HG03558 (cell line): ENCODE measurements around the gene RHBDL3.
"Not testable (repeated sequence)": the region's sequence is repeated elsewhere in the genome, so short reads cannot be mapped to it uniquely, and the experiment has no call there.

ENCODE experiments used
- ATAC-seq: cut with Tn5 transposase; IDR thresholded peaks from one replicate; pipeline ENCODE4 v1.9.1; 2021; ENCODE audit warnings: moderate number of reproducible peaks; ENCODE audit not compliant: unreplicated experiment; ENCODE audit errors: extremely low read depth

Gene RHBDL3

DNA sequence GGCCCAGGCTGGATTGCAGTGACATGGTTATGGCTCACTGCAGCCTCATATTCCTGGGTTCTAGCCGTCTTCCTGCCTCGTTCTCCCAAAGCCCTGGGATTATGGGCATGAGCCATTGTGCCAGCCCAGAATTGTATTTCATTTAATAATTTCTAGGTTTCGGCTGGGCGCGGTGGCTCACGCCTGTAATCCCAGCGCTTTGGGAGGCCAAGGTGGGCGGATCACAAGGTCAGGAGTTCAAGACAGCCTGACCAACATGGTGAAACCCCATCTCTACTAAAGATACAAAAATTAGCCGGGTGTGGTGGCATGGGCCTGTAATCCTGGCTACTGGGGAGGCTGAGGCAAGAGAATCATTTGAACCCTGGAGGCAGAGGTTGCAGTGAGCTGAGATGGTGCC lies 87.1 kb downstream of the RHBDL3 start:
- ATAC-seq = not testable (repeated sequence)

DNA sequence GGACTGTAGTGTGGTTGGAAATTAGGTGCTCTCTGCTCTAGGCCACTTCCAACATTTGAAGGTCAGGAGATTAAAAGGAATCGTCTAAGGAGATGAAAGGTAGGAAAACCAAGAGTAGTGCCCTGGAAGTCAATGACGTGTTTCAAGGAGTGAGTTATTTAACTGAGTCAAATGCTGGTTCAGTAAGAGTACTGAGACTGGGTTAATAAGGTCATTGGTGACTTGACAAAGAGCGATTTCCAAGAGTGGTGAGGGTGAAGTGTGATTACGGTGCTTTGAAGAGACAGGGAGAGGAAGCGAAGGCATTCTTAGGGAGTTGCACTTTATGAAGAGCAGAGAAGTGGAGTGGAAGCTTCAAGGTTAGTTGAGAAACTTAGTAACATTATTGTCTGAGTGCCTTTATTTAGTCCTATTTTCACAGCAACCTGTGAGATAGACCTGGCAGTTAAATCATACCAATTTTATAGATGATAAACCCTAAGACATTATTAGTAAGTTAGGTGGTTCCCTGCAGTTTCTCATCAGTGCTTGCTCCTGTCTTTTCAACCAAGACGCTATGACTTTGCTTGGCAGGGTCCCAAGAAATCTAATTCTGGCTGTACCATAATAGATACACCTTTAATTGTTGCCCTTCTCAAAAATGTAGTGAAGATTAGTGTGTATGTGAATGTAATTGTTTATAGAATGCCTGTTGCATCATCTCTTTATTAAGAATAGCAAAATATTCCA lies 90.2 kb downstream of the RHBDL3 start:
- no peak for ATAC-seq

DNA sequence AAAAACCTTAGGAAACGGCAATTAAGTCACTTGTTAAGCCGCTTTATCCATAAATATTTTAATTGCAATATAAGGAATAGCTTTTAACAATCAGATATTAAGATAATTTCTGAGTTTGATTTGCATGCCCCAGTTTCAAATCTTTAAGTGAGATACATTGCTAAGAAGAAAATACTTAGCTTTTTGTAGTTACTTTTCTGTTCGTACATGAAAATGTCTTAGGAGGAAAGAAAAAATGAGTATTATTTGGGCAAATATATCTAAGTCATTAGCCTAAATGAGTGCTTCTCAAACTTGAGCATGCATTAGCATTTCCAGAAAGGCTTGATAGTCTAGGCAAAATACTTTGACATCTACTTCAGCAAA lies 90.7 kb downstream of the RHBDL3 start:
- no peak for ATAC-seq

DNA sequence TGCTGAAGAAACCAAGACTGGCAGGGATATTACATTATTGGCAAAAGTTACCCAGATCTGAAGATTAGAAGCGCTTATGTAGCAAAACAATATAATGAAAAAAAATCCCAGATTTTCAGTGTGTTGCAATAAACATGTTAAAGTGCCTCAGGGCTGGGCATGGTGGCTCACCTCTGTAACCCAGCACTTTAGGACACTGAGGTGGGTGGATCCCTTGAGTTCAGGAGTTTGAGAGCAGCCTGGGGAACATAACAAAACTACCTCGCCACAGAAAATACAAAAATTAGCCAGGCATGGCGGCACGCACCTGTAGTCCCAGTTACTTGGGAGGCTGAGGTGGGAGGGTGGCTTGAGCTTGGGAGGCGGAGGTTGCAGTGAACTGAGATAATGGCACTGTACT lies 91.1 kb downstream of the RHBDL3 start:
- no peak for ATAC-seq

DNA sequence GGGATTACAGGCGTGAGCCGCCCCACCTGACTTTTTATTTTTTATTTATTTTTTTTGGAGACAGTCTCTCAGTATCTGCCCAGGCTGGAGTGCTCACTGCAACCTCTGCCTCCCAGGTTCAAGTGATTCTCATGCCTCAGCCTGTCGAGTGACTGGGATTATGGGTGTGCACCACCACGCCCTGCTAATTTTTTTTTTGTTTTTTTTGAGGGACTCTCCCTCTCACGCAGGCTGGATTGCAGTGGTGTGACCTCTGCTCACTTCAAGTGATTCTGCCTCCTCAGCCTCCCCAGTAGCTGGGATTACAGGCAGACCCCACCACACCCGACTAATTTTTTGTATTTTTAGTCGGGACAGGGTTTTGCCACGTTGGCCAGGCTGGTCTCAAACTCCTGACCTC lies 92.0 kb downstream of the RHBDL3 start:
- ATAC-seq = no peak

DNA sequence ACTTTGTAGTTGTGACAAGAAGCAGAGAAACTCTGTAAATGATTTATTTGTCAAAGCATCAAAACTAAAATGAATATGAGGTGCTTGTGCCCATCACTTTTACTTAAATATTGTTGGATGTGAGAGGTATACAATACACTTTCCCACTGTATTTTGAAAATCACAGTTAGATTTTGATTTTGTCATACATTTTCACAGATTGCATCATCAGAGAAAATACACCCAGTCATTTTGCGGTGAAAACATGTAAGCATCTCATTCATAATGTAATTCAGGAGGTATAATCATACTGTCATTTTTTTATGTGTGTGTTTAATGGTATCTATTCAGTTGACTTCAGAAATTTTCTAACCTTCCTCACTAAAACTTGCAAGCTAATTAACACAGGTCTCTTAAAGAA lies 95.6 kb downstream of the RHBDL3 start:
- no peak for ATAC-seq

DNA sequence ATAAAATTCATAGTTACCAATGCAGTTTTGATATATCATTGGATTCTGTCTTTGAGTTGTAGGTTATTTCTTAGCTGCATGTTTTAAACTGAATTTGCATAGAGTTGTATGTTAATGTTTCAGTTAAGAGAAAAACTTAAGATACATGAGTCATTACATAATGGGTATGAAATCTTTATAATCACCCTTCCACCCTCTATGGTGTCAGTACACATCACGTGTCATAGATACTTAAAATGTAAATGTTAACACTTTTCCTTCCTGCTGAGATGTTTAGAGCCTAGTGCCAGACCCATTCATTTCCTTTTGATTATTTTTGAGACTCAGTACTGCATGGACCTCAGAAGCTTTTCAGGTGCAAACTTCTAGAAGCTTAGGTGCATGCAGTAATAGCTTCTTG lies 104.8 kb downstream of the RHBDL3 start:
- ATAC-seq = no peak
